D721Med (cell line): ENCODE measurements around the gene SBNO2.

ENCODE experiments used
- DNase-seq: peaks from one replicate; pipeline ENCODE4 v3.0.0; 2011; ENCODE audit warnings: low spot score; ENCODE audit not compliant: insufficient read length
- FAIRE-seq: peaks from 2 replicates; lab custom pipeline; 2011; peaks lifted over from hg19 to GRCh38; lab: Jason Lieb, UNC
- TF ChIP-seq, protein P1 (sequence below): IDR thresholded peaks from 2 replicates; pipeline ENCODE4 v1.5.1; 2012; ENCODE audit warnings: mild to moderate bottlenecking, control low read depth; ENCODE audit not compliant: insufficient read depth; ENCODE audit errors: missing control alignments

Gene SBNO2

DNA sequence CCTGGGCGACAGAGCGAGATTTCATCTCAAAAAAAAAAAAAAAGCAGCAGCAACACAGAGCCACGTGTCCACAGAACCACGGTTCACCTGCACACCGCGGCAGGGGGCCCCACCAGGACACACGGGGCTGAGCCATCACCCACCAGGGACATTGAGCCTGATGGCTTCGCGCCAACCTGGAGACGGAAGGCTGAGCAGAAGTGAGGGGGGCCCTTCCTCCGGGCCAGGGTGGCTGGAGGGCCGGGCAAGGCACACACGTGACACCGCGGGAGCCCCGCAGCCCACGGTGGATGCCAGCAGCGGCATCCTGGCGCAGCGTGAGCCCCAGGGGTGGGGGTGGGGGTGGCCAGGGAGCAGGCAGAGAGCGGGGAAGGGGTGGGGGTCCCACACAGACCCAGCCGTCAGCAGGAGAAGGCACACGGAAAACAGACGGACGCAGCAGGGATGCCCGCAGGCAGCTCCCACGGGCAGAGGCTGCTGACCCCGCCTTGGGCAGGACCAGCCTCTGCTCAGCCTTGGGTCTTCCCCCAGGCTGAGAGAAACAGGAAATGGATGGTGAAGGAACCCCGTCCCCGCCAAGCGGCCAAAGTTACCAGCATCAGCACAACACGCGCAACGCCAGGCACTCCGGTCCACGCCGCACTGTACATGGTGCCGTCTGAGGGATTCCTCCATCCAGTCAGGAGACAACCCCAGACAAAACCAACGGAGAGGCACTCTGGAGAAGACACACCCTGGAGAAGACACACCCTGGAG, 33.6 kb downstream of the SBNO2 start:
- FAIRE-seq = no peak
- no peak for DNase-seq
- TF ChIP-seq, protein P1, sequence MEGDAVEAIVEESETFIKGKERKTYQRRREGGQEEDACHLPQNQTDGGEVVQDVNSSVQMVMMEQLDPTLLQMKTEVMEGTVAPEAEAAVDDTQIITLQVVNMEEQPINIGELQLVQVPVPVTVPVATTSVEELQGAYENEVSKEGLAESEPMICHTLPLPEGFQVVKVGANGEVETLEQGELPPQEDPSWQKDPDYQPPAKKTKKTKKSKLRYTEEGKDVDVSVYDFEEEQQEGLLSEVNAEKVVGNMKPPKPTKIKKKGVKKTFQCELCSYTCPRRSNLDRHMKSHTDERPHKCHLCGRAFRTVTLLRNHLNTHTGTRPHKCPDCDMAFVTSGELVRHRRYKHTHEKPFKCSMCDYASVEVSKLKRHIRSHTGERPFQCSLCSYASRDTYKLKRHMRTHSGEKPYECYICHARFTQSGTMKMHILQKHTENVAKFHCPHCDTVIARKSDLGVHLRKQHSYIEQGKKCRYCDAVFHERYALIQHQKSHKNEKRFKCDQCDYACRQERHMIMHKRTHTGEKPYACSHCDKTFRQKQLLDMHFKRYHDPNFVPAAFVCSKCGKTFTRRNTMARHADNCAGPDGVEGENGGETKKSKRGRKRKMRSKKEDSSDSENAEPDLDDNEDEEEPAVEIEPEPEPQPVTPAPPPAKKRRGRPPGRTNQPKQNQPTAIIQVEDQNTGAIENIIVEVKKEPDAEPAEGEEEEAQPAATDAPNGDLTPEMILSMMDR = no peak

- no peak for FAIRE-seq
- TF ChIP-seq, protein P1 = no peak
- DNase-seq = no peak
These were observed 34.9 kb downstream of the SBNO2 start for GRCh38 chr19:1139126-1139525.

DNA sequence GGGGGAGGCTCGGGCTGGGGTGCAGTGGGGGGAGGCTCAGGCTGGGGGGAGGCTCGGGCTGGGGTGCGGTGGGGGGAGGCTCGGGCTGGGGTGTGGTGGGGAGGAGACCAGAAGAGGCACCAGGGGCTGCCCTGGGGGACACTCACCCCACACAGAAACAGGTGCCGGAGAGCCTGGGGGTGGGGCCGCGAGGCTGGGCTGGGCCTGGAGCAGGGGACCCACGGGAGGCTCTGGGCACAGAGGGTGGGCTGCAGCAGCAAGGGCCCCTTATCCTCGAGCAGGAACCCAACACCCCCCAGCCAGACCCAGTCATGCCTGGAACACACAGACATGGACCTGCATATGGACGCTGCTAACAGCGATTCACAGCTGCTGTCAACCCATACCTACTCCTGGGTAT, 35.9 kb downstream of the SBNO2 start:
- FAIRE-seq = no peak
- TF ChIP-seq, protein P1 = no peak
- DNase-seq = no peak

DNA sequence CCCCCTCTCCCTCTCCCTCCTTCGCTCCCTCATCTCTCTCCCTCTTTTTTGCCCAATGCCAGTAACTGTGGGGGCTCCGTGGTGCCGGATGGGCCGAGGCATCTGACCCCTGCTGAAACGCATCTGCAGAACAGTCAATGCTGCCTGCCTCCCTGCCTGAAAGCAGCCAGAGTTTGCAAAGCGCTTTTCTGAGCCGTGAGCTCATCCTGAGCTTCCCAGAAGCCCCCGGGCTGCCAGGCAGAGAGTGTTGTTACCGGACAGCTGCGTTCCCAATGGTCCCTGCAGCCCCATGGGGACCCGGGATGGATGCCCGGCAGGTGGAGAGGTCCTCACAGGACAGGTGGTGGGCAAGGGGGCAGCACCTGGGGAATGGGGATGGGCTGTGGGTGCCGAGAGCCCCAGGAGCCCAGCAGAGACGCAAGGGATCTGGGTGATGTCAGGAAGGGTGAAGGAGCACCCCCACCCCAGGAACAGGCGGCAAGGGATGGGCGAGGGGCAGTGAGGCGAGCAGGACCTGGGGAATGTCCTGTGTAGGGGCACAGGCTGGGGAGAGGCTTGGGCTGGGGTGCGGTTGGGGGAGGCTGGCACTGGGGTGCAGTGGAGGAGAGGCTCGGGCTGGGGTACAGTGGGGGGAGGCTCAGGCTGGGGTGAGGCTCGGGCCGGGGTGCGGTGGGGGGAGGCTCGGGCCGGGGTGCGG, 37.3 kb downstream of the SBNO2 start:
- no peak for DNase-seq
- FAIRE-seq = no peak
- TF ChIP-seq, protein P1 = no peak

DNA sequence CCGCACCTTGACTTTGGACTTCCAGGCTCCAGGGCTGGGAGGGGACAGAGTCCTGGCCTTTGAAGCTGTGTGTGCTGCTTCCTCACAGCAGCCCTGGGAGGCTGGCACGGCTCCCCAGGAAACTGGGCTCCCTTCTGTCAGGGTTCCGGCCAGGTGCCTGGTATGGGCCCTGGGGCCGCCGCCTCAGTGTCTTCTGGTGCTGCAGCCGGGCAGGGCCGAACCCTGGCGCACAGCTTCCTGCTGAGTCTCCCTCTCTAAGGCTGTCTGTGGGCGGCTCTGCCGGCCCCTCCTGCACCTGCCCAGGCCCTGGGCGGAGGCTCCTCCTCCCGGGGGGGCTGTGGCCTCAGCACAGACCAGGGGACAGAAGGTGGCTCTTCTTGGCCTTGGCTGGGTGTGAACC, 37.9 kb downstream of the SBNO2 start:
- TF ChIP-seq, protein P1 = no peak
- DNase-seq (no peak), FAIRE-seq (no peak)

GRCh38 chr19:1135454-1135853, 38.6 kb downstream of the SBNO2 start:
- no peak for DNase-seq
- TF ChIP-seq, protein P1 = no peak
- FAIRE-seq = no peak

- FAIRE-seq (no peak), DNase-seq (no peak)
- TF ChIP-seq, protein P1 = no peak
These were observed 39.6 kb downstream of the SBNO2 start for GRCh38 chr19:1134431-1134830.
